HG03575 (cell line): ENCODE results near the gene NEK4.

Source experiments
- ATAC-seq: cut with Tn5 transposase; IDR thresholded peaks from one replicate; pipeline ENCODE4 v1.9.1; 2021; ENCODE audit not compliant: unreplicated experiment, insufficient number of reproducible peaks, low FRiP score; ENCODE audit errors: extremely low read depth

NEK4 gene

GRCh38 chr3:52794612-52795099, 23.9 kb upstream of the NEK4 start, which contains the start of gene ITIH3:
TSS of gene ITIH3 (plus strand) at chr3:52794796. CDS start at chr3:52794804, 8 bp downstream.
- ATAC-seq, result no peak

GRCh38 chr3:52793702-52794611, 23.2 kb upstream of the NEK4 start:
- ATAC-seq, result no peak

- no peak for ATAC-seq
These were observed 22.4 kb upstream of the NEK4 start for GRCh38 chr3:52792961-52793695.

- ATAC-seq, result no peak
These were observed 21.7 kb upstream of the NEK4 start for GRCh38 chr3:52792413-52792812.

GRCh38 chr3:52791928-52792327, 21.2 kb upstream of the NEK4 start:
- ATAC-seq, result no peak

GRCh38 chr3:52791366-52791765, 20.6 kb upstream of the NEK4 start:
- no peak for ATAC-seq

- ATAC-seq, result no peak
These were observed 20.0 kb upstream of the NEK4 start for GRCh38 chr3:52790741-52791140.

- ATAC-seq, result no peak
These were observed 19.6 kb upstream of the NEK4 start for GRCh38 chr3:52790337-52790736.

- ATAC-seq, result no peak
These were observed 19.0 kb upstream of the NEK4 start for GRCh38 chr3:52789746-52790040.

GRCh38 chr3:52788890-52789745, 18.4 kb upstream of the NEK4 start:
- no peak for ATAC-seq

GRCh38 chr3:52787672-52788625, 17.2 kb upstream of the NEK4 start:
- no peak for ATAC-seq

- ATAC-seq, result no peak
These were observed 16.5 kb upstream of the NEK4 start for GRCh38 chr3:52787246-52787645.

- no peak for ATAC-seq
These were observed 15.8 kb upstream of the NEK4 start for GRCh38 chr3:52786330-52787215.

- ATAC-seq, result no peak
These were observed 14.3 kb upstream of the NEK4 start for GRCh38 chr3:52784931-52785590.

GRCh38 chr3:52784021-52784621, 13.4 kb upstream of the NEK4 start:
- ATAC-seq, result no peak

- no peak for ATAC-seq
These were observed 12.4 kb upstream of the NEK4 start for GRCh38 chr3:52783211-52783555.
